Panc1 (cell line): Measurements from ENCODE around the gene ATF7. TPM values are rescaled to one million over a fixed set of nuclear protein-coding genes. Genes with fewer than 3 reads are reported as not detected.

Experiments
- ATAC-seq: fragments of 200-7000 bp; cut with Tn5 transposase; 2 replicates; pipeline ENCODE4 v1.9.1; 2020; ENCODE audit warnings: mild to moderate bottlenecking, moderate library complexity
- BruUV-seq: library from RNA; stranded (reverse); fragments of 400-500 nt; replicated peaks from 2 replicates; lab custom pipeline; 2021; lab: Mats Ljungman, UMichigan
- CTCF ChIA-PET: fragments of 300-600 bp; sonication (Branson Sonifier 250); formaldehyde crosslinking; loops from one replicate; lab custom pipeline; 2022; ENCODE audit warnings: antibody characterized with exemption; lab: Charles Lee
- POLR2A ChIA-PET: fragments of 300-600 bp; sonication (Branson Sonifier 250); formaldehyde crosslinking; loops from one replicate; lab custom pipeline; 2022; ENCODE audit warnings: antibody characterized with exemption; lab: Charles Lee
- DNase-seq: peaks from one replicate; pipeline ENCODE4 v3.0.0-alpha.2; 2010; ENCODE audit warnings: low read depth, low spot score
- H3K27ac ChIP-seq: 2 replicates; pipeline ENCODE4 v1.5.1; 2011; ENCODE audit warnings: mild to moderate bottlenecking, low read length, inconsistent platforms
- H3K27me3 ChIP-seq: fragments of 200-500 bp; sonication (Bioruptor generic); 2 replicates; pipeline ENCODE4 v1.6.0; 2014; ENCODE audit warnings: low read length, inconsistent platforms; ENCODE audit not compliant: control insufficient read depth, insufficient read depth
- H3K36me3 ChIP-seq: fragments of 200-500 bp; sonication (Bioruptor generic); 2 replicates; pipeline ENCODE4 v1.5.1; 2014; ENCODE audit warnings: inconsistent platforms, mild to moderate bottlenecking, low read length, moderate library complexity; ENCODE audit not compliant: control insufficient read depth, insufficient read depth
- H3K4me1 ChIP-seq: 2 replicates; pipeline ENCODE4 v1.5.1; 2011; ENCODE audit warnings: inconsistent platforms, mild to moderate bottlenecking, low read length, moderate library complexity; ENCODE audit not compliant: control insufficient read depth, insufficient read depth
- H3K4me3 ChIP-seq, 2 experiments: 2 replicates each; pipeline ENCODE4 v1.5.1; 2011 to 2012; ENCODE audit warnings: low read depth in 2 of 2, low read length in 2 of 2, mild to moderate bottlenecking in 2 of 2, inconsistent platforms in 1 of 2, moderate library complexity in 1 of 2
- H3K9me3 ChIP-seq: fragments of 200-500 bp; sonication (Bioruptor generic); 2 replicates; pipeline ENCODE4 v1.5.1; 2014; ENCODE audit warnings: low read depth, mild to moderate bottlenecking, inconsistent platforms, low read length, moderate library complexity; ENCODE audit not compliant: control insufficient read depth, insufficient read depth
- CTCF ChIP-seq: fragments of 450-650 bp; IDR thresholded peaks from 2 replicates; pipeline ENCODE4 v1.5.1; 2017; ENCODE audit warnings: mild to moderate bottlenecking
- POLR2AphosphoS5 ChIP-seq: IDR thresholded peaks from 2 replicates; pipeline ENCODE4 v1.6.1; 2012; ENCODE audit warnings: mild to moderate bottlenecking, low read depth, low read length, moderate library complexity
- REST ChIP-seq, 2 experiments: IDR thresholded peaks; 2 replicates each; pipeline ENCODE4 v1.6.1; 2011 to 2012; ENCODE audit warnings: low read depth in 2 of 2, control low read depth in 1 of 2, low read length in 1 of 2, mild to moderate bottlenecking in 1 of 2, moderate library complexity in 1 of 2; ENCODE audit not compliant: insufficient read depth in 1 of 2
- SIN3A ChIP-seq: IDR thresholded peaks from 2 replicates; pipeline ENCODE4 v1.6.1; 2012; ENCODE audit warnings: low read depth, mild to moderate bottlenecking, low read length, moderate library complexity, borderline replicate concordance; ENCODE audit not compliant: insufficient read depth
- in situ Hi-C: cut with HindIII; loops from 2 replicates; pipeline ENCODE4 v1.10.0; 2016; ENCODE audit warnings: low sequenced_read_pairs, low pct_unique_long_range_greater_than_20kb
- intact Hi-C: fragments of 100-400 bp; cut with micrococcal nuclease; formaldehyde crosslinking; loops from one replicate; pipeline ENCODE4 v1.10.0; 2022; ENCODE audit not compliant: unreplicated experiment
- total RNA-seq: library from RNA; stranded (reverse); gene quantifications from one replicate; pipeline ENCODE4 v1.2.1, GENCODE V29; 2021; ENCODE audit not compliant: unreplicated experiment

Gene ATF7
- total RNA-seq, 1 experiment from 2014 or later = 29.5 TPM

GRCh38 chr12:53624956-53625355 is 1.2 kb downstream of the ATF7 start:
- H3K27me3 ChIP-seq = no peaks in the 10 kb centered on the region
- DNase-seq (no peak), ATAC-seq (no peak)
- in situ Hi-C loops = no loop called here
- no TSS peak for BruUV-seq
- H3K36me3 ChIP-seq = peaks cover 2% of the 10 kb centered on the region; the same call in 1 of the 2 replicates
- peak overlapping the region; percentile 99 for H3K27ac ChIP-seq
- 0 out of 2 replicates have a peak, but pooled peaks have one; percentile 38 for TF ChIP-seq SIN3A
- TF ChIP-seq POLR2AphosphoS5 = no peak
- ChIA-PET POLR2A (interaction anchor here (0.6 kb wide), 1 partner anchor 11 kb away, joined by 3 read pairs; no protein-coding TSS in a partner anchor), CTCF (no interaction called here)
- intact Hi-C loops = no loop called here
- H3K9me3 ChIP-seq = no peaks in the 10 kb centered on the region
- H3K4me1 ChIP-seq = peaks cover 28% of the 10 kb centered on the region
- peak overlapping the region; percentile 78 to 96 for H3K4me3 ChIP-seq

- Histone ChIP-seq H3K4me3 (peak overlapping the region; percentile 78 to 96), H3K27me3 (no peaks in the 10 kb centered on the region), H3K36me3 (peaks cover 2% of the 10 kb centered on the region; the same call in 1 of the 2 replicates), H3K4me1 (peaks cover 28% of the 10 kb centered on the region), H3K9me3 (no peaks in the 10 kb centered on the region), H3K27ac (peak overlapping the region; percentile 99)
- POLR2A ChIA-PET = interaction anchor here (0.6 to 0.9 kb wide), 2 partner anchors 11 to 16 kb away, joined by 3 to 5 read pairs; no protein-coding TSS in a partner anchor
- ATAC-seq = no peak
- no peak for DNase-seq
- intact Hi-C loops = no loop called here
- in situ Hi-C loops = no loop called here
- TF ChIP-seq REST (IDR thresholded peaks at IDR 0.05; ENCODE audit: insufficient read depth in 1 of 2, low read depth in 2 of 2, low read length in 1 of 2) = 0 out of 4 replicates have a peak, but pooled peaks of 1 of the 2 experiments have one; percentile 6
- TF ChIP-seq CTCF = no peak
- CTCF ChIA-PET = interaction anchor here (1.3 kb wide), 1 partner anchor 81 kb away, joined by 3 read pairs; no protein-coding TSS in a partner anchor
- no TSS peak for BruUV-seq
These were observed 1.7 kb downstream of the ATF7 start for GRCh38 chr12:53624458-53624857.
